Activated T-cell treated with anti-CD3 and anti-CD28 coated beads, Interleukin-2, amount 50 U/mL, for 24 hours (primary cell): ENCODE results near the gene DCTD.

Experiments
- DNase-seq: peaks from one replicate; pipeline ENCODE4 v3.0.0-alpha.2; 2020
- H3K27ac Mint-ChIP-seq: 2 replicates; pipeline ENCODE4 v1.8.0; 2020; ENCODE audit warnings: mild to moderate bottlenecking, mixed read lengths
- H3K27me3 Mint-ChIP-seq: 2 replicates; pipeline ENCODE4 v1.8.0; 2020; ENCODE audit warnings: mixed read lengths
- H3K36me3 Mint-ChIP-seq: 2 replicates; pipeline ENCODE4 v1.8.0; 2020; ENCODE audit warnings: low read depth, mixed read lengths
- H3K4me1 Mint-ChIP-seq: 2 replicates; pipeline ENCODE4 v1.8.0; 2020; ENCODE audit warnings: low read depth, mixed read lengths
- H3K4me3 Mint-ChIP-seq: 2 replicates; pipeline ENCODE4 v1.8.0; 2020; ENCODE audit warnings: mild to moderate bottlenecking, moderate library complexity, mixed read lengths
- H3K9me3 Mint-ChIP-seq: 2 replicates; pipeline ENCODE4 v1.8.0; 2020; ENCODE audit warnings: mixed read lengths

The DCTD gene

GRCh38 chr4:182890202-182890601 is 27.0 kb downstream of the DCTD start:
- Mint-ChIP-seq H3K36me3 (peaks cover 100% of the 10 kb centered on the region), H3K4me3 (no peak overlapping the region), H3K4me1 (no peaks in the 10 kb centered on the region), H3K9me3 (peaks cover 10% of the 10 kb centered on the region), H3K27me3 (no peaks in the 10 kb centered on the region), H3K27ac (no peak overlapping the region)
- DNase-seq = no peak

- no peak overlapping the region for H3K27ac Mint-ChIP-seq
- peaks cover 15% of the 10 kb centered on the region for H3K9me3 Mint-ChIP-seq
- H3K4me3 Mint-ChIP-seq = no peak overlapping the region
- H3K4me1 Mint-ChIP-seq = no peaks in the 10 kb centered on the region
- H3K36me3 Mint-ChIP-seq = peaks cover 98% of the 10 kb centered on the region
- no peaks in the 10 kb centered on the region for H3K27me3 Mint-ChIP-seq
- DNase-seq = no peak
Measured at GRCh38 chr4:182888891-182889290, 28.3 kb downstream of the DCTD start.

- H3K27ac Mint-ChIP-seq = no peak overlapping the region
- no peaks in the 10 kb centered on the region for H3K4me1 Mint-ChIP-seq
- no peak overlapping the region for H3K4me3 Mint-ChIP-seq
- peaks cover 15% of the 10 kb centered on the region for H3K9me3 Mint-ChIP-seq
- no peak for DNase-seq
- no peaks in the 10 kb centered on the region for H3K27me3 Mint-ChIP-seq
- H3K36me3 Mint-ChIP-seq = peaks cover 98% of the 10 kb centered on the region
Measured at GRCh38 chr4:182886768-182887167, 30.4 kb downstream of the DCTD start.

GRCh38 chr4:182886205-182886604 is 31.0 kb downstream of the DCTD start:
- no peaks in the 10 kb centered on the region for H3K27me3 Mint-ChIP-seq

DNA sequence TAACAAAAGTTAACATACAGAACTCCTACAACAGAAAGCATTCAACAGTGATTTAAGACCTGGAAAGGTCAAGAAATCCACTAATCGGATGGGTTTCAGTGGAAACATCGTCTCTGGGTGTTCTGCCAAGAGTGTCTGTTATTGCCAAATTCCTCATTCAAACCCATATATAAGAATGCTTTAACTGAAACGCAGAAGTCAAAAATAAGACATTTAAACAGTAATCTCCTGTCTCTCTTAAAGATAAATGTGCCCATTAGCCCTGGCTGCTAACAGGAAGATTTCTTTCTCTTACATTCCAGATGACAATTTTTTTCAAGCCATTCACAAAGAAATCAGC is 31.5 kb downstream of the DCTD start:
- peaks cover 96% of the 10 kb centered on the region for H3K36me3 Mint-ChIP-seq
- H3K27ac Mint-ChIP-seq = no peak overlapping the region
- H3K9me3 Mint-ChIP-seq = peaks cover 15% of the 10 kb centered on the region
- no peaks in the 10 kb centered on the region for H3K4me1 Mint-ChIP-seq
- no peaks in the 10 kb centered on the region for H3K27me3 Mint-ChIP-seq
- no peak for DNase-seq
- H3K4me3 Mint-ChIP-seq = no peak overlapping the region

More at GRCh38 chr4:182886205-182886604, 31.0 kb downstream of the DCTD start:
- no peak for DNase-seq
- Mint-ChIP-seq H3K4me1 (no peaks in the 10 kb centered on the region), H3K27ac (no peak overlapping the region), H3K9me3 (peaks cover 15% of the 10 kb centered on the region), H3K4me3 (no peak overlapping the region), H3K36me3 (peaks cover 96% of the 10 kb centered on the region)

GRCh38 chr4:182885022-182885737 is 32.0 kb downstream of the DCTD start:
- Mint-ChIP-seq H3K27ac (no peak overlapping the region), H3K27me3 (no peaks in the 10 kb centered on the region), H3K9me3 (peaks cover 15% of the 10 kb centered on the region), H3K4me3 (no peak overlapping the region), H3K4me1 (no peaks in the 10 kb centered on the region), H3K36me3 (peaks cover 95% of the 10 kb centered on the region)
- peak; percentile 8 for DNase-seq

GRCh38 chr4:182884040-182884439 is 33.1 kb downstream of the DCTD start:
- Mint-ChIP-seq H3K4me1 (no peaks in the 10 kb centered on the region), H3K27me3 (no peaks in the 10 kb centered on the region), H3K27ac (no peak overlapping the region), H3K4me3 (no peak overlapping the region), H3K9me3 (peaks cover 15% of the 10 kb centered on the region), H3K36me3 (peaks cover 89% of the 10 kb centered on the region)
- DNase-seq = no peak

GRCh38 chr4:182883351-182883750 is 33.8 kb downstream of the DCTD start:
- peaks cover 15% of the 10 kb centered on the region for H3K9me3 Mint-ChIP-seq
- H3K27me3 Mint-ChIP-seq = no peaks in the 10 kb centered on the region
- H3K36me3 Mint-ChIP-seq = peaks cover 82% of the 10 kb centered on the region
- H3K4me1 Mint-ChIP-seq = no peaks in the 10 kb centered on the region
- DNase-seq = peak; percentile 2
- no peak overlapping the region for H3K4me3 Mint-ChIP-seq
- no peak overlapping the region for H3K27ac Mint-ChIP-seq

DNA sequence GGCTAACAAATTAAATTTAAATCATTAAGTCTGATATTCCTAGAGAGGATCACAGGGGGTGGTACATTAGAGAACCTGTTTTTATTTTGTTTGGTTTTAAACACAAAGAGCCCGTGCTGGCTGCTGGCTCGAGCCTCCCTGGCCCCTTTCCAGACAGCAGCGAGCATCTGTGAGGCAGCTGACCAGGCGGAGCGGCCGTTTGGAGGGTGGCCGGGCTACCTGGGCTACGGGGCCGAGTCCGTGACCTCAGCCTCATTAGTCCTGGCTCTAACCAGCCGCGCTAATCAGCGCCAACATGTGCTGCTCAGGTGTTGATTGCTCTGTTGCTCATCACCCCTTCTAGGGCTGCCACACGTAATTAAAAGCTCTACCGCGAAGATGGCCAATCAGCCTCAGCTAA is 35.3 kb downstream of the DCTD start:
- Mint-ChIP-seq H3K27ac (no peak overlapping the region), H3K9me3 (peaks cover 15% of the 10 kb centered on the region), H3K36me3 (peaks cover 80% of the 10 kb centered on the region), H3K4me3 (no peak overlapping the region), H3K4me1 (no peaks in the 10 kb centered on the region), H3K27me3 (no peaks in the 10 kb centered on the region)
- DNase-seq = no peak

DNA sequence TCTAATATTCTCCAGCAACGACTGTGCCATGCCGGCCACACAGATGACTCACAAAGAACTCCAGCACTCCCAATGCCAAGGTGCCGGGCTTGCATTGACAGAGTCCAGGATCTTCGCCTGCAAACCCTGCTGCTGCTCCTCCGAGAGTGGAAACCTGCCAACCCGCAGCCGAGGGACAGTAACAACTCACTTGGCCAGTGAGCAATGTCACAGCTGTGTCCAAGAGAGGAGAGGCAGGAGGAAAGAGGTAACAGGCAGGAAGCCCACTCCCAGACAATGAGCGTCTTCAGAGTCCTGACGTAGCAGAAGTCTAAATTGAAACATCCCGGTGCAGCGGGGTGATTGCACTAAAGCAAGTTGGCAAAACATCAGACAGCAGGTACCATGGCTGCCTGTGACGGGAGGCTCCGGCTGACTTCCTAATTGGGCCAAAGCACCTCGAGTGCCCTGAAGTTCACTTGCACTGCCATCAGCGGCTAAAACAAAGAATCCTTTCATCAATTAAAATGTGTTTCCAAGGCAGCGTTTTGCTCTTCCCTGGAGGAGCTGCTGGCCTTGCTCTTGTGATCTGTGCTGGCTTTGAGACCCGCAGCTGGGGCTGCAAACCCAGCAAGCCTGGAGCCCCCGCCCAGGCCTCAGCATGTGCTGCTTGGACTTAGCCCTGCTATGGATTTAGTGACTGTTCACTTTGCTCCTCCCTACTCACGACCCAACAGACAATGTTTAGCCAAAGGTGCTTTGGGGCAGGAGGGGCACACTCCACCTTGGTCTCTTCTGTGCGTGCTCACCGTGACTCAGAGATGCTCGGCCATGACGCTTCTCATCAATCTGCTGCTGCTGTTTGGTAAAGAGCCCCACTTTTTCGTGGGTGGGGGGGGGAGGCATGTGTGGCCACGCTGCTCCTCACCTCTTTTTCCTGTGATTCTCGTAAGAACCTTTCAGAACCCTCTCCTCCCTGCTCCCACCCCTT is 36.5 kb downstream of the DCTD start:
- no peak for DNase-seq
- H3K27me3 Mint-ChIP-seq = no peaks in the 10 kb centered on the region
- no peak overlapping the region for H3K27ac Mint-ChIP-seq
- H3K4me1 Mint-ChIP-seq = no peaks in the 10 kb centered on the region
- no peak overlapping the region for H3K4me3 Mint-ChIP-seq
- peaks cover 8% of the 10 kb centered on the region for H3K9me3 Mint-ChIP-seq
- peaks cover 80% of the 10 kb centered on the region for H3K36me3 Mint-ChIP-seq

DNA sequence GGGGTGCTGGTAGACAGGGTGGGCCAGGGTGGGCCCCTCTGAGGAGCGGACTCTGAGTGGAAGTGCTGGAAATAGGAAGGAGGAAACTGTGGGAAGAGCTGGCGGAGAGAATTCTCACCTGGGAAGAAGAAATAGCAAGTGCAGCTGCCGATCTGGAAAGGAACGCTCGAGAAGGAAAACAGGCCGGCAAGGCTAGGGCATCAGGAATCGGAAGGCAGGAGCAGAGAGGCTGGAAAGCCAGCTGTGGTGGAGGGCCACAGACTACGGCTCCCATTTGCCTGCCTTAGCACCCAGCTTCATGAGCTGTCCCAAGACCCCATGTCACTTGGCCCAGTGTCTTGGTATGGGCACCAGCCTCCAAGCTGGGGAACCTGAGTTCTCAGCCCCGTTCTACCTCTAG is 37.3 kb downstream of the DCTD start:
- H3K9me3 Mint-ChIP-seq = peaks cover 2% of the 10 kb centered on the region
- no peaks in the 10 kb centered on the region for H3K4me1 Mint-ChIP-seq
- H3K27me3 Mint-ChIP-seq = no peaks in the 10 kb centered on the region
- H3K27ac Mint-ChIP-seq = no peak overlapping the region
- DNase-seq = no peak
- H3K36me3 Mint-ChIP-seq = peaks cover 80% of the 10 kb centered on the region
- no peak overlapping the region for H3K4me3 Mint-ChIP-seq

DNA sequence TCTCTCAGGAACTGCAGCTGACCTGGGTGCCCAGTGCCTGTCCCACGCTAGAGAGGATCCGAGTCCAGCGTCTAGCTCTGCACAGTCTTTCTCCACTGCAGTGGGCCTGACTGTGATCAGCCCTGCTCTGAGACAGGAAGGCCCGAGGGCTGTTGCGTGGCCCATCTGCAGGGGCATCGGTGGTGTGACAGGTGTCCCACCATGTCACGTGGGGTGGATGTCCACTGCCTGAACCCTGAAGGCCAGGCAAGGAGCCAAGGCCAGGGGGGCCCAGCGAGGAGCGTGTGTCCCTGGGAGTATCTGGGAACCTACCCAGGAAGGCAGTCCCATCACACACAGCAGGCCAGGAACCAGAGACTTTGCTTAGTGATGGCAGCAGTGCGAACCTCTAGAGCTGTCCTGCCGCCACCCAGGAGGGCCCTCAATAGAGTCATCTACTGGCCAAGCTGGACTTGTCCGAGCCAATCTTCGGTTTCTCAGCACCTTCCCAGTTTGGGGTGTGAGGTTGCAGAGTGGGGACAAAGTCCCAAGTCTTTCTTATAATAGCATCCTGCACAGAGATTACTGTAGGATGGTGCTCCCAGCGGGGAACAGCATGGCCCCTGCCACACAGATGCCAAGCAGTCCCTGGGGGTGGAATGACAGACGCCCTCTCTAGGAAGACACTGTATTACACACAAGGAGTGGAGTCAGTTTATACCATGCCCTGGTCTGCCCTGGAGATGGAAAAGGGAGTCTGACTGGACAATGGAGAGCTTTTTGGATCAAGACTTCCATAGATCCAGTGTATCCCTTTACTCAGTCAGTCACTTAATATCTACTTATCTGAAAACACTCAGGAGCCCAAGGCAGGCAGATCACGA is 38.3 kb downstream of the DCTD start:
- no peak for DNase-seq
- Mint-ChIP-seq H3K36me3 (peaks cover 82% of the 10 kb centered on the region), H3K4me1 (no peaks in the 10 kb centered on the region), H3K27ac (no peak overlapping the region), H3K27me3 (no peaks in the 10 kb centered on the region), H3K4me3 (no peak overlapping the region), H3K9me3 (no peaks in the 10 kb centered on the region)

DNA sequence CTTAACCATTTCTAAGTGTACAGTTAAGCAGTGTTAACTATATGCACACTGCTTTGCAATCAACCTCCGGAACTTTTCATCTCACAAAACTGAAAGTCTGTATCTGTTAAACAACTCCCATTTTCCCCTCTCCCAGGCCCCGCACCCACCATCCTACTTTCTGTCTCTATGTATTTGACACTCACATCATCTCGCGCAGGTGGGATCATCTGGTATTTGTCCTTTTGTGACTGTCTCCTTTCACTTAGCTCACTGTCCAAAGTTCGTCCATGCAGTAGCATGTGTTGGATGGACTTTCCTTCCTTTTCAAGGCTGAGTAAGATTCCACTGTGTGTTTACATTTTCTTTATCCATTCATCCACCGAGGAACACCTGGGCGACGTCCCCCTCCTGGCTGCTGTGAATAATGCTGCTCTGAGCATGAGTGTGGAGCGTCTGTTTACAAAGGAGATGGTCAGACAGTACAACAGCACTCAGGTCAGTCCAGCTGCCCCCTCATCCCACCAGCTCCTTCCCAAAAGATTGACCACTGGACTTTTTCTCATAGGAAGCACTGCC is 39.8 kb downstream of the DCTD start:
- no peak for DNase-seq
- no peaks in the 10 kb centered on the region for H3K4me1 Mint-ChIP-seq
- H3K4me3 Mint-ChIP-seq = no peak overlapping the region
- peaks cover 80% of the 10 kb centered on the region for H3K36me3 Mint-ChIP-seq
- no peaks in the 10 kb centered on the region for H3K27me3 Mint-ChIP-seq
- H3K9me3 Mint-ChIP-seq = no peaks in the 10 kb centered on the region
- H3K27ac Mint-ChIP-seq = no peak overlapping the region

GRCh38 chr4:182876427-182876826 is 40.8 kb downstream of the DCTD start:
- Mint-ChIP-seq H3K4me1 (no peaks in the 10 kb centered on the region), H3K9me3 (no peaks in the 10 kb centered on the region), H3K36me3 (peaks cover 82% of the 10 kb centered on the region), H3K4me3 (no peak overlapping the region), H3K27ac (no peak overlapping the region), H3K27me3 (no peaks in the 10 kb centered on the region)
- DNase-seq = no peak
